Liver (tissue), 3 donors: Measurements from ENCODE around the gene FRYL.

Experiments
- CTCF ChIP-seq: fragments of 150-350 bp; IDR thresholded peaks from 2 replicates; pipeline ENCODE4 v1.5.1; 2017; ENCODE audit warnings: improper control_type of control experiment, low read depth, low read length; ENCODE audit not compliant: missing input control
- FOXA1 ChIP-seq: IDR thresholded peaks from 2 replicates; pipeline ENCODE4 v1.6.1; 2016; ENCODE audit warnings: antibody characterized with exemption
- GABPA ChIP-seq, 2 donors: IDR thresholded peaks in 1 of 2; conservative IDR thresholded peaks in 1 of 2; 2 replicates each; pipeline ENCODE4 v1.6.1; 2016; ENCODE audit warnings: antibody characterized with exemption in 2 of 2, mild to moderate bottlenecking in 1 of 2, moderate library complexity in 1 of 2
- JUND ChIP-seq, 2 donors: IDR thresholded peaks; 2 replicates each; pipeline ENCODE4 v1.6.1; 2016; ENCODE audit warnings: antibody characterized with exemption in 2 of 2
- REST ChIP-seq: IDR thresholded peaks from 2 replicates; pipeline ENCODE4 v1.6.1; 2016; ENCODE audit warnings: antibody characterized with exemption, mild to moderate bottlenecking
- donor health status: healthy.
- donor health status: healthy.

GRCh38 chr4:48664938-48665337, 115.1 kb downstream of the FRYL start:
- TF ChIP-seq GABPA (IDR thresholded peaks at IDR 0.05 in 1 of 2, conservative IDR thresholded peaks at IDR 0.05 in 1 of 2), result no peak
- TF ChIP-seq FOXA1, result no peak
- no peak for TF ChIP-seq REST
- no peak for TF ChIP-seq CTCF
- TF ChIP-seq JUND (IDR thresholded peaks at IDR 0.05), result no peak
